IPS-18c (cell line): Measurements from ENCODE around the gene PDPK1.

ENCODE experiments used
- H3K4me3 ChIP-seq: 2 replicates; pipeline ENCODE4 v1.7.0; 2013; ENCODE audit warnings: low read depth, mild to moderate bottlenecking, low read length, moderate library complexity; ENCODE audit not compliant: insufficient read depth
- H3K9me3 ChIP-seq: one replicate; pipeline ENCODE4 v1.6.1; 2013; ENCODE audit warnings: mild to moderate bottlenecking, low read length, moderate library complexity; ENCODE audit not compliant: control insufficient read depth, insufficient read depth

Gene PDPK1

GRCh38 chr16:2500918-2501750 is 36.7 kb upstream of the PDPK1 start:
- Histone ChIP-seq H3K9me3 (no peaks in the 10 kb centered on the region), H3K4me3 (peak overlapping the region; percentile 56; the same call in 1 of the 2 replicates)

DNA sequence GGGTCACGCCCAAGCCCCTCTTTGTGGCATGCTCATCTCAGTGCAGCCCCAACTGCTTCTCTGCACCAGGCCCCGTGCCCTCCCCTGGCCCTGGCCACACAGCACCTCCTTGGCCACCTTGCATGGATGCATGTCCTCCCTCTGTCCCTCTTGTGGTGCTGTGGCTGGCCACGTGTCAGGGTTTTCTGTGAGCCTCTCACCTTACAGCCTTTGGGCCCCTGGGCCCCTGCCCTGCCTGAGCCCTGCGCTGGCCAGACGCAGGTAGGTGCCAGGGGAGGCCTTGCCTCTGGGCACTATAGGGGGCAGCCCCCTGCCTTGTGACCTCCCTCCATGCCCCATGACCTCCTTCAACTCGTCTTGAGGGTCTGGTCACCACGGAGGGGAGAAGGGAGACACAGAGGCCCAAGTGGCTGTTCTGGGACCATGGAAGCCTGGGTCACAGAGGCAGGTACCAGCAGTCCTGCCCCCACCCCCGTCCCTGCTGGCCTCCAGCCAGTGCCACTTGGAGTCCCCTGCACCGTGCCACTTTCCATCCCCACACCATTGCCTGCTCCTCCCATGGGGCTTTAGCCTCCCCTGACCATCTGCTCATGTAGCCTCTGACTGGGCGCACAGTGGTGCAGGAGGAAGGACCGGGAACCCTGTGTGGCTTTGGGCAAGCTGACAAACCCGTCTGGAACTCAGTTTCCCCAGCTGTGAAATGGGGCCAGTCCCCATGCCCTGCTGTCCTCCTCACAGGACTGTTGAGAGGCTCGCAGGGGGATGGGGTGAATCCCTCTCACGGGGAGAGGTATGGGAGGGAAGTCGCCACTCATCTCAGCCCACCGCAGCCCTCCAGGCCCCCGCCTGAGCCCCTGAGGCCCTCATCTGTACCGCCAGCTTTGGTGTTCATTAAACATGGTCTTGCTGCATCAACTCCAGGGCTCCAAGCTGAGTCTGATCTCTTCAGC is 35.6 kb upstream of the PDPK1 start:
- no peak overlapping the region for H3K4me3 ChIP-seq
- H3K9me3 ChIP-seq = no peaks in the 10 kb centered on the region

DNA sequence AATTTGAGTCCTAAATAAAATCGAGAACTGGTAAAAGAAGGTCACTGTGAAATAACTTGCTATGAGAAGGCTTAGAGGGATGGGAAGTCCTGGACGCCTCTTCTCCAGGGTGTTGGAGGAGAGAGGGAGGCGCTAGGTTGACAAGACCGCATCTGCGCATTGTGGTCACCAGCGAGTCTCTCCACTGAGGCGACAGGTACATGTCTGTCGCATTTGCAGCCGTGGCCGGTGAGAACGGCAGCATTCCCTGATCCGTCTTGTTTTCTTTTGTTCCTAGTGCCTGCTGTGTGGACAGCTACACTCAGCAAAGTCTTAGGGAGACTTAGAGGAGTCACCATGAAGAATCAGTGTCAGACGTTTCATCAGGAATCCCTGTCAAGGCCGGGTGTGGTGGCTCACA is 32.1 kb upstream of the PDPK1 start:
- Histone ChIP-seq H3K4me3 (no peak overlapping the region), H3K9me3 (no peaks in the 10 kb centered on the region)

DNA sequence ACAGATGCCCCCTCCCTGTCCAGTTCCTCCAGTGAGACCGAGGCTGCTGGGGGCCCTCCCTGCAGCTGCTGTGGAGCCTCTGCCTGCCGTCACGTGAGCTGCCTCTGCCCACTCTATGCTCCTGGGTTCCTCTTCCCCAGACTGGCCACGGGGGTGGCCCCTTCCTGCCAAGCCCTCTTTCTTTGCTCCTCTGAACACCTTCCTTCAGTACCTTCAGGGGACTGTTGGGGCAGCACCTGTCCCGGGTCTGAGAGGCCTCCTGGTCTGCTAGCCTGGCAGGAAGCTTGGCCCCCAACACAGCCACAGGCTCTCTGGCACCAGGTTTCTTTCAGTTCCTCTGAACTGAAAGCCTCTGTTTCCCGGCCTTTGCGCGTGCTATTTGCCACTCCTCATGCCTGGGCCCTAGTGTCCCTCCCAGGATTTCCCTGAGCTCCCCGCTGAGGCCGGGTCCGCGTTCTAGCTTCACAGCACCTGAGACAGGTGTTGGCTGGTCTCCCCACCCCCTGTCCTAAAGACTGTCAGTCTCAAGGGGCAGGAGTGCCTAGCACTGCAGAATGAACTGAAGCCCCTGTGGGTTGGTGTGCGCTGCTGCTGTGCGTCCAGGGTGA is 30.7 kb upstream of the PDPK1 start:
- Histone ChIP-seq H3K9me3 (no peaks in the 10 kb centered on the region), H3K4me3 (no peak overlapping the region)

DNA sequence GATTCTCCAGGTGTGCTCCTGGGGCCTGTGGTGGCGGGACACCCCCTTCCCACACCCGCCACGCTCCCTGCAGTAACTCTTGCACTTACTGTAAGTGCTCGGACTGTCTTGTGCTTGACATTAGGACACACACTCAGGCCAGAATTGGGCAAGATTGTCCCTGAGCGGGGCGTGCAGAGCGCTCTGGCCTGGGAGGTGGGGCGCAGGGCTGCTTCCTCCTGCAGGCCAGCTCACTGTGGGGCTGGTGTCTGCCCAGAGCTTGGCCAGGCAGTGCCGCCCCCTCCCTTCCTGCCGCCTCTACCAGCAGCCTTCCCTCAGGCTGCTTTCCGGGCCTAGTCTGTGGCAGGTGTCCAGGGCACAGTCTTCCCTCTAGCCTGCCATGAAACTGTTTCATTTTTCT is 30.2 kb upstream of the PDPK1 start:
- Histone ChIP-seq H3K4me3 (no peak overlapping the region), H3K9me3 (no peaks in the 10 kb centered on the region)

DNA sequence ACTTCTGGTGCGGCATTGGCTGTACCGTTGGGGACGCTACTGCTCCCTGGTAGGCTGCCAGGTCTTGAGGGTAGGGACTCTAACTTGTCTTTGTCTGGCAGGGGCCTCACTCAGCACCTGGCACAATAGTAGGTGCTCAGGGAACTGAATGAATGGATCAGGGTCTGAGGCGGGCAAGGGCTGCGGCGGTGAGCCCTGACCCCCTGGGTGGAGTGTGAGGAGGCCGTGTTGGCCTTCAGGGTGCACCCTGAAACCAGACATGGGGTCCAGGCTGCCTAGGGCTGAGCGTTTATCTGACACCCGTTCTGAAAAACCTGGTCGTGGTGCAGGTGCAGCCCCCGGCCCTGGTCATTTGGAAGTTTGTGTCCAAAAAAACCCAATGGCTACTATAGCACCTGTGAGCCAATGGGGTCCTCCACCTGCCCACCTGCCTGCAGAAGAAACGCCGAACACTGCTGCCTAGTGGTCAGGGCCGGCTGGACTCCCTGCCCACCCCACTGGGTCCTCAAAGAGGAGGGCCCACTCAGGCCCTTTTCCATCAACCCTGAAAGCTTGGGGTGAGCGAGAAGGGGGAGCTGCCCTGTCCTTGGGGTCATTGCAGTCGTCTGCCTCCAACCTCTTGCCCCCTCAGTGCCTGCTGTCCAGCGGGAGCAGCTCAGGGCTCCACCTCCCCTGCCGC is 29.0 kb upstream of the PDPK1 start:
- Histone ChIP-seq H3K9me3 (no peaks in the 10 kb centered on the region), H3K4me3 (no peak overlapping the region)

- Histone ChIP-seq H3K9me3 (no peaks in the 10 kb centered on the region), H3K4me3 (no peak overlapping the region)
Measured at GRCh38 chr16:2511128-2511800, 26.6 kb upstream of the PDPK1 start.

GRCh38 chr16:2511996-2512734 is 25.7 kb upstream of the PDPK1 start:
- Histone ChIP-seq H3K9me3 (no peaks in the 10 kb centered on the region), H3K4me3 (peak overlapping the region; percentile 81; the same call in 1 of the 2 replicates)

DNA sequence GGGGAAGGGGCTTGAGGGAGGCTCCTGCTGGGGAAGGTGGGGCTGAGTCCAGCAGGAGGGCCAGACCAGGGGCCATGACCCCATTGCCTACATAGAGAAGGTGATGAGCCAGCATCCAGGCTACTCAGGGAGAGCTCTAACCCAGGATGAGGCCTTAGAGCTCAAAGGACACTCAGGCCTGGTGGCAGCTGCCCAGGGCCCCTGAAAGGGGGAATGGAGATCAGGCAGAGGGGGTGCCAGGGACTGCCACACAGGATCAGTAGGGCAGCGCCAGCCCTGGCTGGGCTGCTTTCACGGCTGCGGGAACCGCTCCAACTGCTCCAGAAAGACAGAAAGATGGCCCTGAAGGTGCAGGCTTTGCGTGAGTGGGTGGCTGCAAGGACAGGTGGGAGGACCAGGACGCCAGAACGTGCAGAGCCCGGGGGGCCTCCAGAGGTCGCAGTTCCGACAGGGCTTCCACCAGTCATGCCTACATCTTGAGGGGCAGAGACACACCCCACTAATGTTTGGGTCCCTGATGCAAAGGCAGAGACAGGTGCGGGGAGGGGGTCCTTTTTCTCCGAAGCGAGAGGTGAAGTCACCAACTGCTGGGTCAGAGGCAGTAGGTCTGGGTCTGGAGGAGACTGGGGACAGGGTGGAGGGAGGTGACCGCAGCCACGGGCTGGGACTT is 25.0 kb upstream of the PDPK1 start:
- Histone ChIP-seq H3K4me3 (peak overlapping the region; percentile 81), H3K9me3 (no peaks in the 10 kb centered on the region)

DNA sequence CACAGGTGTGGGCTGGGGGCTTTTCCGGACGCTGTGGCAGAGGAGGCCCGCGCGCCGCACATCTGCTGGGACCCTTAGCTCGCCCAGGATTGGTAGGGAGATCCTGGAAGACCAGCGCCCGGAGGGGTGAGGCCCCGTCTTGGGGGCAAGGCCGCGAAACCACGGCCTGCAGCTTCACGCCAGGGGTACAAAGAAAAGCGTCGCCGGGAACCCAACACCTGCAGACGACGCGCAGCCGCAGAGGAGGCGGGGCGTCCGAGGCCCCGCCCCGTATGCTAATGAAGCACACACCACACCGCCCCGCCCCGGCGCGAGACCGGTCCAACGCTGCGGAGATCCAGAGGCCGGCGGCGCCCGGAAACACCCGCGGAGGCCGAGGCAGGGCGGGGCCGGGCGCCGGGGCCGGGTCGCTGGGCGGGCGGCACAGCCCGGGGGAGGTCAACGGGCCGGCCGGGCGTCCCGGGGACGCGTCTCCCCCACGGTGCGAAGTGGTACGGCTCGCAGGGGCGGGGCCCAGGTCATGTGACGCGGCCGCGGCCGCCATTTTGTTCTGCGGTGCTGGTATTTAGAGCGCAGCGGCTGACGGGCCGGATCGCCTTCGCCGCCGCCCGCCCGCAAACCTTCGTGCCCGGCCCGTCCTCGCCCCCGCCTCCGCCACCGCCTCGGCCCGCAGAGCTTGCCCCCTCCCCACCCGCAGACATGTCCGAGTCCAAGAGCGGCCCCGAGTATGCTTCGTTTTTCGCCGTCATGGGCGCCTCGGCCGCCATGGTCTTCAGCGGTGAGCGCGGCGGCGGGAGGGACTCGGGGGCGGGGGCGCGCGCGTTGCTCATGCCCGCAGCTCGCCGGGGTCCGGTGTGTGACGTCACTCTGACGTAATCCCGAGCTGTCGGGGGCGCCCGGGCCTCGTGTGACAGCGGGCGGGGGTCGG is 24.2 kb upstream of the PDPK1 start, which contains the start of gene ATP6V0C:
TSS of gene ATP6V0C (plus strand) at position 548 of the 928 bp plus-strand sequence. CDS start at position 700, 152 bp downstream.
- Histone ChIP-seq H3K4me3 (peak within 1 kb of the TSS; percentile 81), H3K9me3 (no peaks in the 10 kb centered on the region)

DNA sequence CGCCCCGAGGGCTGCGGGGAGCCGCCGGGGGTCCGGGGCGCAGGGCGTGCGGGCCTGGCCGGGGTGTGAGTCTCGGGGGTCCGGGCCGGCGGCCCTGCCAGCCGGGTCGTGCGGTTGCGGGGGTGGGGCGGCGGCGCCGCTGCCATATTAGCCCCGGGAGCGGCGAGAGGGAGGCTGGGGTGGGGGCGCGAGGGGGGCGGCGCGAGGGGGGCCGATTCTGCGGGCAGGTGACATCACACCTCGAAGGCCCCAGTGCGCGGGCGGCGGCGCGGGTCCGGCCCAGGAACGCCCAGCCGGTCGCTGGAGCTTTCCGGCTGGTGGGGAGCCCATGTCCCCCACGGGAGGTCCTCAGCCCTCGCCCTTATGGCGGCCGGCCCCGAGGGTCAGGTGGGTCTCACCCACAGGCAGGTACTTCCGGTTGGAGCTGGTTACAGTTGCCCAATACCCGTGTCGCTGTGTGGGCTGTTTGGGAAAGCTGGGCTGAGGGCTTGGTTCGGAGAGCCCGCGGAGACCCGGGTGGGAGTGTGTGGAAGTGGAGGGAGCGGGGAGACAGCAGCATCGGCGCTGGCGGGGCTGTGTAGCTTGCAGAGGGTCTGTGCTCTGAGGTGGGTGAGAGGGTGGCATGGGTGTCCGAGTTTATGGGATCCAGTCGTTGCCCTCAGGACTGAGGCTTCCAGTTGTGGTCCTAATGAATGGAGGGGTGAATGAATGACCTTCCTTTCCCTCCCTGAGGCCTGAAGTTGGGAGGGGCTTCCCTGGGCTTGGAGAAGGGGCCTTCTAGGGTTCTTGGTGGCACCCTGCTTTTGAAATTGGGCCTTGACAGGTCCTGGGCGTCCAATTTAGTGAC is 23.3 kb upstream of the PDPK1 start:
- Histone ChIP-seq H3K9me3 (no peaks in the 10 kb centered on the region), H3K4me3 (peak overlapping the region; percentile 81)

- Histone ChIP-seq H3K4me3 (peak overlapping the region; percentile 81), H3K9me3 (no peaks in the 10 kb centered on the region)
Measured at GRCh38 chr16:2515180-2515851, 22.5 kb upstream of the PDPK1 start.
